NCI-H2196 treated with DMSO at 0.1 percent for 48 hours (cell line): ENCODE results near the gene USP53.
"Not testable (repeated sequence)": the region's sequence is repeated elsewhere in the genome, so short reads cannot be mapped to it uniquely, and the experiment has no call there.

Experiments
- DNase-seq: peaks from one replicate; lab custom pipeline; 2025; ENCODE audit not compliant: unreplicated experiment; lab: John Stamatoyannopoulos, UW

The USP53 gene

GRCh38 chr4:119227690-119228089 is 15.2 kb downstream of the USP53 start:
- DNase-seq: no peak

DNA sequence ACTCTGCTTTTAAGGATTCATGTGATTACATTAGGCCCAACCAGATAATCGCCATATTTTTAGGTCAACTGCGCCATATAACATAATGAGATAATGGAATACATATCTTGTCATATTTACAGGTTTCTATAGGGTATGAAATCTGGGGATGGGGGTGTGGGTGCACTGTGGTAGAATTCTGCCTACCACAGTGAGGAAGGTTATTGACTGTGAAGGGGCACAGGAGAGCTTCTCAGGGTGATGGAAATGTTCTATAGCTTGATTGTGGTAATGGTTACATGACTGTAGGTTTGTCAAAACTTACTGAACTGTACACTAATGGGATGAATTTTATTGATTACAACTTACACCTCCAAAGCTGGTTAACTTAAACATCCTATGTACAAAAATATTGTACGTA is 15.9 kb downstream of the USP53 start:
- no peak for DNase-seq

DNA sequence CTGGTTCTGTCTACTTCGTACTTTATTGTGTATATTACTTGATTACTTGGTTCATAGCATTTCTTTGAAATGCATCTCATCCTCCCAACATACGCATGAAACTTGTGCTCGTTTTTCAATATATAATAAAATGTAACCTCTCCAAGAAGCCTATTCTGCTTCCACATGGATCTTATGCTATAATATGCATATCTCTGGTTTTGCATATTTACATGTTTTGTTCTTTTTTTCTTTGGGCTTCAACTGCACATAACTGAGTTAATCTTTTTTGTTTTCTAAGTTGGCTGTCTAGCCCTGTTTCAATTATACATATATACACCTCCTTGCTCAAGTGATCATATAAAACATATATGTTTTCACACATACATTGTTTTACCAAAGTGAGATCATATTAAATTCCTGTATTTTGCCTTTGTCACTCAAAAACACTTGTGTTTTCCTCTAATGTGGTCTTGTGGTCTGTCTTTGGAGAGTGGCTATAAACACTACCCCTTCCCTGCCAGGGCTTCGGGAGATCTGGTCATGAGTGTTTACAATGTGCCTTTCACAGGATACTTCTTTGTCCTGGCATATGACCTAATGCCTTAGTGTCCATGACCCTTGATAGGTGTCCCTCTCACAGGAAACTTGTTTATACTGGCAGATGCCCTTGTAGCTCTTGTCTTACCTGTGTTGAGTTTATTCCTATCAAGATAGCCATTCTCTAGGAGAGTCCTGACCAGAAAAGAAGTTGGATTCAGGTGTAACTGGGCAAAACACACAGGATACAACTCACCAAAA is 17.6 kb downstream of the USP53 start:
- DNase-seq: no peak

DNA sequence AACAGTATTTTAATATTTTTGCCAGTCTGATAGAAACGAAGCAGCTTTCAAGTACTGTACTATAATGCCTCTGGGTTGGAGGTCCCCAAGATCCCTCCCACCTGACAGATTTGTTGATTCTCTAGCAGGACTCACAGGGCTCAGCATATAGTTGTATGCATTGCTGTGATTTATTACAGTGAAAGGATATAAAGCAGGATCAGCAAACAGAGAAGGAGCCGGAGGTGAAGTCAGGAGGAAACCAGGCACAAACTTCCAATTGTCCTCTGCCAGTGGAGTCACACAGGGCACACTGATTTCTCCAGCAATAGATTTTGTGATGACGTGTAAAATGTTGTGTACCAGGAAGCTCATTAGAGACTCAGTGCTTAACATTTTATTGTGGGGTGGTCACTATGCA is 19.0 kb downstream of the USP53 start:
- DNase-seq: no peak

DNA sequence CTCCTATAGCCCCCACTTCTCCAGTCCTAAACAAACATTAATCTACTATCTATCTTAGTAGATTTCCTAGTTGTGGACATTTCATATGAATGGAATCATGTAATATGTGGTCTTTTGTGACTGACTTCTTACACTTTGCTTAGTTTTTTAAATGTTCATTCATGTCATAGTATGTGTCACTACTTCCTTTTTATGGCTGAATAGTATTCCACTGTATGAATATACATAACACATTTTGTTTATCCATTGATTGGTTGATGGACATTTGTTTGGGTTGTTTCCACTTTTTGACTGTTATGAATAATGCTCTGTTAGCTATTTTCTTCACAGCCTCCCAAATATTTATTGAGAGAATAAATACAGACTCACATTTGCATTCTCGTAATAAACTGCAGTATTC is 19.8 kb downstream of the USP53 start:
- DNase-seq: no peak

- no peak for DNase-seq
These were observed 20.7 kb downstream of the USP53 start for GRCh38 chr4:119233191-119233590.

DNA sequence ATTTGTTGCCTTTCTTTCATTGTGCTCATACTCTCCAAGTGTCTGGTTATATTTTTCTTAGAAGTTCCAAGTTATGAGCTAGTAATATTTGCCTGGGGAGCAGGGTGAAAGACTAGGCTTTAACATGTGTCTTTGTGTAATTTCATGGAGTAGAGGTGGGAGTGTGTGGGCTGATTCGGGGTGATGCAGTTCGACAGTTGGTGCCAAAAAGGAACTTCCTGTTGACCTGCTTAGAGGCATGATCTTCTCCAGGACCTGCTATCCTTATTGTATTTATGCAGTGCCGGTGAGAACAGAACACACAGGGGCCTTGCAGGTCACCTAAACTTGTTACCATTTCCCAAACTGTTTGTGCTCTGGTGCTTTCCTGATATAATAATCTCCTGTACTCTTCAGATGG is 21.2 kb downstream of the USP53 start:
- no peak for DNase-seq

DNA sequence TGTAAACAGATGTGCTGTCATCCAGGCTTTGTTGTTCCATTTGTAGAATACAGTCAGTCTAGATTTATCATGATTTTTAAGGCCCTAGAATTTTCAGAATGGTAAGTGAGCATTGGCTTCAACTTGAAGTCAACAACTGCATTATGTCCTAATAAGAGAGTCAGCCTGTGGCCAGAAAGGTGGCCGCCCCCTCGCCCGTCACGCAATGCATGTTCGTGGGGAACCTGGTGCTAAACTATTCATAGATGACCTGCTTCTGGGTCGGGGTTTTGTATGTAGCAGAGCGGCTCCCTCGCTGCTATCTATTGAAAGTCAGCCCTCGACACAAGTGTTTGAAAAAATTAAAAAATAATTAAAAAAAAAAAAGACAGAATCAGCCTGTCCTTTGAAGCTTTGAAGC is 24.7 kb downstream of the USP53 start:
- no peak for DNase-seq

DNA sequence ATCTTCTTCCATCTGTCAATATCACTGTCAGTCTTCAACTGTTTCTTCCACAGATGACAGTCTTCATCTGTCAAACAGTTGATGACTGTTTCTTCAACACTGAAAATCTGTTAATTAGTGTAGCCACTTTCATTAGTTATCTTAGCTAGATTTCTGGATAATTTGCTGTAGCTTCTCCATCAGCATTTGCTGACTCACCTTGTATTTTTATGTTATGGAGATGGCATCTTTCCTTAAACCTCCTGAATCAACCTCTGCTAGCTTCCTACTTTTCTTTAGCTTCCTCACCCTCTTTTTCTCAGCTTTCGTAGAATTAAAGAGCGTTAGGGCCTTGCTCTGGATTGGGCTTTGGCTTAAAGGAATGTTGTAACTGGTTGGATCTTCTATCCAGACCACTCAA is 25.1 kb downstream of the USP53 start:
- DNase-seq: no peak

DNA sequence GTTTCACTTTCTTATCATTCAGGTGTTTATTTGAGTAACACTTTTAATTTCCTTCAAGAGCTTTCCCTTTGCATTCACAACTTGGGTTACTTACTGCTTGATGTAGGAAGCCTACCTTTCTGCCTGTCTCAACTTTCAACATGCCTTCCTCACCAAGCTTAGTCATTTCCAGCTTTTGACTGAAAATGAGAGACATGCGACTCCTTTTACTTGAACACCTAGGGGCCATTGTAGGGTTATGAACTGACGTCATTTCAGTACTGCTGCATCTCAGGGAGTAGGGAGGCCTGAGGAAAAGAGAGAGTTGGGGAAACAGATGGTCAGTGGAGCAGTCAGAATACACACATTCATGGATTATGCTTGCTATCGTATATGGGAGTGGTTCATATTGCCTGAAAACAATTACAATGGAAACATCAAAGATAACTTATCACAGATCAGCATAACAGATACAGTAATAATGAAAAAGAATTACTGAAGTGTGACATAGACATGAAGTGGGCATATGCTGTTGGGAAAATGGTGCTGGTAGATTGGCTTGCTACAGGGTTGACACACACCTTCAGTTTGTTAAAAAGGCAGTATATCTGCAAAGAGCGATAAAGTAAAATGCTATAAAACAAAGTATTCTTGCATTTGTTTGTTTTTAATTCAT is 25.7 kb downstream of the USP53 start:
- no peak for DNase-seq

- no peak for DNase-seq
These were observed 27.6 kb downstream of the USP53 start for GRCh38 chr4:119240128-119240527.

DNA sequence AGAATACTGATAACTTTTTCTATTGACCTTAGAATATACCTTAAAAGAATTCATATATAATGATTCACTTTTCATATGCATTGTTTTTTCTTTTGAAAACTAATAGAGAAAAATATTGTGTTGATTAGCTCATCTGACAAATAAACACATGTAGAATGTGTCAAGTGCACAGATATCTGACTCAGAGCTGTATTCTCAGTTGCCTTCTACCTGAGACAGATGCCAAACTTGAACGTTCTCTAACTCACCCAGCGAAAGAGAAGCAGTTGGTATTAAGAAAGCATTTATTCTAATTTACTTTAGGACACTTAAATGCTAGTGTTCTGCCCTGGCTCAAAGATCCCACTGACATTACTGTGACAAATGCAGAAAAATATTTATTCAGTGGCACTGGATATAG is 28.1 kb downstream of the USP53 start:
- no peak for DNase-seq

GRCh38 chr4:119242417-119242816 is 29.9 kb downstream of the USP53 start:
- no peak for DNase-seq

- DNase-seq: no peak
These were observed 31.4 kb downstream of the USP53 start for GRCh38 chr4:119243868-119244267.

DNA sequence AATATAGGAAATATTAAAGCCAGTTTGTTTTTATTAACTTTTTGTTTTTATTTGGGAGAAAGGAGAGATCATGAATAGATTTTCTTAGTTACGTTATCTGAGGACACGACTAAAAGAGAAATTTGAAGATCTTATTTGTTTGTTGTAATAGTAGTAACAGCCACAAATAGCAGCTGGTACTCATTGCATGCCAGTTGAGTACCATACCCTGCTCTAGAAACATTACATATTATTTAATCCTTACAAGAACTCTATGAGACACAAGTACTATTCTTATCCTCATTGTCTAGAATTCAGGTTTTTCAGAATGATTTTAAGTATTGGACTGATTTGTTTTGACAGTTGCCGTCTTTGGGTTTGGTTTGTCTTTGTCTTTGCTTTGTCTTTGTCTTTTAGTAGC is 31.8 kb downstream of the USP53 start:
- no peak for DNase-seq

DNA sequence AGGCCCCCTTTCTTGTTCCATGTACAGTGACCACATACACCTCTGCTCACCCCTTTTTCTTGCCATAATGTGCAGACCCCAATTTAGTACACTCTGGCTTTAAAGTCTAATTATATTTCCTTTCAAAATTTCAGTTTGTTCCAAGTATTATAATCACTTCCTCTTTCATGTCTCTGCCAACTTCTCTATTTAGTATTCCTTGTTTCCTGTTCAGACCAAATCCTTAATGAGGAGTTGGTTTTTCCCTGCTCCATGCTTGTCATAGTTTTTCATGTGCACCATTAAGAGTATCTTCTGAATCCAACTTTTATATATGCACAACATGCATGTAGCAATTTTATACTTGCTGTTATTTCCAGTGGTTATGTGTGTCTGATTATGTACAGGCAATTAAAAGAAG is 32.3 kb downstream of the USP53 start:
- no peak for DNase-seq

- no peak for DNase-seq
These were observed 33.7 kb downstream of the USP53 start for GRCh38 chr4:119246177-119246733.

- not testable (repeated sequence) for DNase-seq
These were observed 38.5 kb downstream of the USP53 start for GRCh38 chr4:119251037-119251436.

GRCh38 chr4:119255223-119255622 is 42.7 kb downstream of the USP53 start:
- DNase-seq: not testable (repeated sequence)

DNA sequence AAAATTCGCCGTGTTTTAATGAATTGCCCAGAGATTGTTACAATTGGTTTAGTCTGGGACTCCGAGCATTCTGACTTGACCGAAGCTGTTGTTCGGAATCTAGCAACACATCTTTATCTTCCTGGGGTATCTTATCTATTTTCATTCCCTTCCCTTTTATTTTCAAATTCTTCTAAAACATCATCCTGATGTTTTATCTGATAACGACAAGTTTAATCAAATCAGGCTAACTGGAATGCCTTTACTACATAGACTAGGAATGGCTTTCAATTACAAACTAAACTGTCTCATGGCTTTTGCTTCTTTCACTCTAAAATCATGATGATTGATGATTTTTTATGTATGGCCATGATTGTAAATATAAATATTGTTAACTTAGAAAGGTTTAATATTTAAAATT is 48.0 kb downstream of the USP53 start:
- DNase-seq: no peak

GRCh38 chr4:119261986-119262385 is 49.5 kb downstream of the USP53 start:
- DNase-seq: no peak

- DNase-seq: no peak
These were observed 52.2 kb downstream of the USP53 start for GRCh38 chr4:119264743-119265142.
